CD4-positive, alpha-beta T cell treated with Interleukin-6 at 100 ng/mL for 8 hours (primary cell): Measurements from ENCODE around the gene PAPSS2.

Experiments
- DNase-seq: peaks from one replicate; pipeline ENCODE4 v3.0.0-alpha.2; 2020; ENCODE audit warnings: mixed read lengths, low spot score

PAPSS2 gene

GRCh38 chr10:87671139-87671815 lies 11.6 kb downstream of the PAPSS2 start:
- no peak for DNase-seq

- DNase-seq, result no peak
Observed at GRCh38 chr10:87672551-87672950, 12.9 kb downstream of the PAPSS2 start.

GRCh38 chr10:87674943-87675342 lies 15.3 kb downstream of the PAPSS2 start:
- no peak for DNase-seq

GRCh38 chr10:87675396-87676376 lies 16.0 kb downstream of the PAPSS2 start:
- no peak for DNase-seq

- no peak for DNase-seq
Observed at GRCh38 chr10:87677595-87677994, 17.9 kb downstream of the PAPSS2 start.

GRCh38 chr10:87678302-87678701 lies 18.6 kb downstream of the PAPSS2 start:
- DNase-seq, result no peak

- DNase-seq, result no peak
Observed at GRCh38 chr10:87683356-87683755, 23.7 kb downstream of the PAPSS2 start.

- DNase-seq, result no peak
Observed at GRCh38 chr10:87684001-87684638, 24.4 kb downstream of the PAPSS2 start.

GRCh38 chr10:87685832-87686574 lies 26.3 kb downstream of the PAPSS2 start:
- no peak for DNase-seq

GRCh38 chr10:87691506-87692070 lies 31.9 kb downstream of the PAPSS2 start:
- DNase-seq, result no peak

- no peak for DNase-seq
Observed at GRCh38 chr10:87692956-87693484, 33.3 kb downstream of the PAPSS2 start.

- no peak for DNase-seq
Observed at GRCh38 chr10:87694011-87694794, 34.5 kb downstream of the PAPSS2 start.

- DNase-seq, result no peak
Observed at GRCh38 chr10:87695074-87695473, 35.4 kb downstream of the PAPSS2 start.

GRCh38 chr10:87696922-87697745 lies 37.5 kb downstream of the PAPSS2 start:
- DNase-seq, result no peak

- DNase-seq, result no peak
Observed at GRCh38 chr10:87700031-87700796, 40.5 kb downstream of the PAPSS2 start.

- no peak for DNase-seq
Observed at GRCh38 chr10:87702260-87702972, 42.7 kb downstream of the PAPSS2 start.

- no peak for DNase-seq
Observed at GRCh38 chr10:87702973-87703294, 43.3 kb downstream of the PAPSS2 start.

- no peak for DNase-seq
Observed at GRCh38 chr10:87703771-87704170, 44.1 kb downstream of the PAPSS2 start.
